ENCODE results near the gene CRISP1. TPM values are rescaled to one million over a fixed set of nuclear protein-coding genes. Genes with fewer than 3 reads are reported as not detected.

CRISP1 gene
- polyA plus RNA-seq, 1 donor from 2014 or later: not detected

DNA sequence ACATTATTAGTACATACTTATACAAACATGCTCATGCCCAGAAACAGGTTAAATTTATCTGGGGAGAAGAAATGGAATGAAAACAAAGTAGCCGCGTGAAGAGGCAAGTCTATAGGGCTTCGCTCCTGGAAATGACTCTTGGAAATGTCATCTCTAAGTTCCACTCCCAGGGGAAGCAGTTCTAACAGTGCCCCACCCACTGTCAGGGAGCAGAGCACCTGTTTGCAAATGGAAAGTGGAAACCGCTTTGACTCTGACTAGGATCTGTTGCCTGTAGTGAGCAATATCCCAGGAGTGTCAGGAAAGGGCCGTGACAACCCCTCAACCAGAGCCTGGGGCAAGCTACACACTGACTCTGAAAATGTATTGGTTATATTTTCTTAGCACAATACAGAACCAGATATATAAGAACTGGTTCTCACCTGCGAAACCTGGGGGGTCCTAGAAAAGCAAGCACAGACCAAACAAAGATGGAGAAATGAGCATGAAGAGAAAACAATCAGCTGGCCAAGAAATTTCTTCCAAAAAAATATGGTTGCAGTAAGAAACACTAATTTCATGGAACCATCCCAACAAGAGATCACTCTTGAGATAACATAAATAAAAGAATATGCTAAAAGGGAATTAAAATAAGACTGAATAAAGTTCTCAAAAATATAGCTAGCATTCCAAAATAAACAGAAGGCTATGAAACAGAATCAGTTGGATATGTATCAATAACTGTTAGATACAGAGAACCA is 47.5 kb upstream of the CRISP1 start:
- Histone ChIP-seq H3K27me3 (ENCODE audit: insufficient read depth, low read depth, low read length) (no peaks in the 10 kb centered on the region), H3K4me3 (ENCODE audit: low read length) (no peak overlapping the region), H3F3A (ENCODE audit: insufficient read depth, low read length, poor library complexity, severe bottlenecking) (no peaks in the 10 kb centered on the region), H3K4me2 (ENCODE audit: low read length) (no peak overlapping the region), H3K79me2 (replicated peaks; ENCODE audit: insufficient read depth, low read length) (no peaks in the 10 kb centered on the region), H3K9me3 (ENCODE audit: low read length) (no peaks in the 10 kb centered on the region), H2AFZ (ENCODE audit: low read depth, low read length) (no peak overlapping the region), H3K36me3 (ENCODE audit: insufficient read depth, low read length) (no peaks in the 10 kb centered on the region), H3K9ac (ENCODE audit: low read length) (no peak overlapping the region), H3K27ac (ENCODE audit: low read length) (no peak overlapping the region), H3K9me2 (ENCODE audit: insufficient read depth, low read length) (no peaks in the 10 kb centered on the region), H4K20me1 (ENCODE audit: insufficient read depth) (no peaks in the 10 kb centered on the region)
- TF ChIP-seq RAD21 (conservative IDR thresholded peaks at IDR 0.05) (no peak), SMC3 (conservative IDR thresholded peaks at IDR 0.05; ENCODE audit: poor library complexity) (no peak), TAF1 (IDR thresholded peaks at IDR 0.05; ENCODE audit: low read depth) (no peak), MXI1 (conservative IDR thresholded peaks at IDR 0.05; ENCODE audit: poor library complexity, severe bottlenecking) (no peak), CTCF (IDR thresholded peaks at IDR 0.05; ENCODE audit: poor library complexity, severe bottlenecking) (no peak), EZH2 (IDR thresholded peaks at IDR 0.05; ENCODE audit: borderline replicate concordance, insufficient read depth, low read length, poor library complexity, severe bottlenecking) (no peak), EP300 (conservative IDR thresholded peaks at IDR 0.05; ENCODE audit: poor library complexity, severe bottlenecking) (no peak), POLR2AphosphoS5 (IDR thresholded peaks at IDR 0.05) (no peak)
- TF ChIP-seq, protein P1, sequence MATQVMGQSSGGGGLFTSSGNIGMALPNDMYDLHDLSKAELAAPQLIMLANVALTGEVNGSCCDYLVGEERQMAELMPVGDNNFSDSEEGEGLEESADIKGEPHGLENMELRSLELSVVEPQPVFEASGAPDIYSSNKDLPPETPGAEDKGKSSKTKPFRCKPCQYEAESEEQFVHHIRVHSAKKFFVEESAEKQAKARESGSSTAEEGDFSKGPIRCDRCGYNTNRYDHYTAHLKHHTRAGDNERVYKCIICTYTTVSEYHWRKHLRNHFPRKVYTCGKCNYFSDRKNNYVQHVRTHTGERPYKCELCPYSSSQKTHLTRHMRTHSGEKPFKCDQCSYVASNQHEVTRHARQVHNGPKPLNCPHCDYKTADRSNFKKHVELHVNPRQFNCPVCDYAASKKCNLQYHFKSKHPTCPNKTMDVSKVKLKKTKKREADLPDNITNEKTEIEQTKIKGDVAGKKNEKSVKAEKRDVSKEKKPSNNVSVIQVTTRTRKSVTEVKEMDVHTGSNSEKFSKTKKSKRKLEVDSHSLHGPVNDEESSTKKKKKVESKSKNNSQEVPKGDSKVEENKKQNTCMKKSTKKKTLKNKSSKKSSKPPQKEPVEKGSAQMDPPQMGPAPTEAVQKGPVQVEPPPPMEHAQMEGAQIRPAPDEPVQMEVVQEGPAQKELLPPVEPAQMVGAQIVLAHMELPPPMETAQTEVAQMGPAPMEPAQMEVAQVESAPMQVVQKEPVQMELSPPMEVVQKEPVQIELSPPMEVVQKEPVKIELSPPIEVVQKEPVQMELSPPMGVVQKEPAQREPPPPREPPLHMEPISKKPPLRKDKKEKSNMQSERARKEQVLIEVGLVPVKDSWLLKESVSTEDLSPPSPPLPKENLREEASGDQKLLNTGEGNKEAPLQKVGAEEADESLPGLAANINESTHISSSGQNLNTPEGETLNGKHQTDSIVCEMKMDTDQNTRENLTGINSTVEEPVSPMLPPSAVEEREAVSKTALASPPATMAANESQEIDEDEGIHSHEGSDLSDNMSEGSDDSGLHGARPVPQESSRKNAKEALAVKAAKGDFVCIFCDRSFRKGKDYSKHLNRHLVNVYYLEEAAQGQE (IDR thresholded peaks at IDR 0.05; ENCODE audit: borderline replicate concordance): no peak

- Histone ChIP-seq H3K4me3 (ENCODE audit: low read length) (no peak overlapping the region), H3K27ac (ENCODE audit: low read length) (no peak overlapping the region)
These were observed 45.9 kb upstream of the CRISP1 start for GRCh38 chr6:49912196-49912595.

More at GRCh38 chr6:49912196-49912595, 45.9 kb upstream of the CRISP1 start:
- Histone ChIP-seq H3K27me3 (ENCODE audit: insufficient read depth, low read depth, low read length) (no peaks in the 10 kb centered on the region), H3K36me3 (ENCODE audit: insufficient read depth, low read length) (no peaks in the 10 kb centered on the region), H4K20me1 (ENCODE audit: insufficient read depth) (no peaks in the 10 kb centered on the region), H2AFZ (ENCODE audit: low read depth, low read length) (no peak overlapping the region), H3K4me2 (ENCODE audit: low read length) (no peak overlapping the region), H3K9me2 (ENCODE audit: insufficient read depth, low read length) (no peaks in the 10 kb centered on the region), H3F3A (ENCODE audit: insufficient read depth, low read length, poor library complexity, severe bottlenecking) (no peaks in the 10 kb centered on the region), H3K9ac (ENCODE audit: low read length) (no peak overlapping the region), H3K79me2 (replicated peaks; ENCODE audit: insufficient read depth, low read length) (no peaks in the 10 kb centered on the region), H3K9me3 (ENCODE audit: low read length) (no peaks in the 10 kb centered on the region)
- no peak for TF ChIP-seq POLR2AphosphoS5 (IDR thresholded peaks at IDR 0.05)

All from neural cell (in vitro differentiated cells).